K562 (cell line): ENCODE results near the gene PDE11A. TPM values are rescaled to one million over a fixed set of nuclear protein-coding genes. Genes with fewer than 3 reads are reported as not detected.

Experiments
- ADNP ChIP-seq: fragments of 200-800 bp; sonication (Bioruptor generic); IDR thresholded peaks from 2 replicates; pipeline ENCODE4 v1.6.1; 2016; ENCODE audit warnings: missing genetic modification characterization, missing compliant biosample characterization
- FIP1L1 ChIP-seq: fragments of 200-400 bp; formaldehyde crosslinking; IDR thresholded peaks from 2 replicates; pipeline ENCODE4 v1.6.1; 2018; ENCODE audit warnings: mild to moderate bottlenecking, low read depth, low read length; ENCODE audit not compliant: poor library complexity, severe bottlenecking
- FOSL1 ChIP-seq: fragments of 200-800 bp; sonication (Bioruptor generic); conservative IDR thresholded peaks from 2 replicates; pipeline ENCODE4 v1.6.1; 2016; ENCODE audit warnings: missing genetic modification characterization, missing compliant biosample characterization
- FOXA1 ChIP-seq: fragments of 450-650 bp; IDR thresholded peaks from 2 replicates; pipeline ENCODE4 v1.6.1; 2016; ENCODE audit warnings: mild to moderate bottlenecking, borderline replicate concordance
- IRF2 ChIP-seq: sonication (generic); formaldehyde crosslinking; IDR thresholded peaks from 2 replicates; pipeline ENCODE4 v1.8.1; 2022; ENCODE audit warnings: mild to moderate bottlenecking, missing genetic modification reagents
- MAFK ChIP-seq: IDR thresholded peaks from 2 replicates; pipeline ENCODE4 v1.6.1; 2011; ENCODE audit warnings: low read length, improper control_type of control experiment
- POLR2H ChIP-seq: IDR thresholded peaks from 2 replicates; pipeline ENCODE4 v1.6.1; 2016; ENCODE audit warnings: missing genetic modification characterization, low read depth, mild to moderate bottlenecking, control low read depth, missing compliant biosample characterization, moderate library complexity
- SRF ChIP-seq, 2 experiments: fragments of 250-450, 450-650 bp in 1 of 2; sonication (Bioruptor Pico) in 1 of 2; sonication (generic) in 1 of 2; formaldehyde crosslinking; IDR thresholded peaks; 2 replicates each; pipeline versions ENCODE4 v1.5.0 to v1.5.1; 2020 to 2022; ENCODE audit warnings: mild to moderate bottlenecking in 1 of 2, missing genetic modification reagents in 1 of 2
- STAT5B ChIP-seq: fragments of 250-450 bp; sonication (Bioruptor Pico); IDR thresholded peaks from 2 replicates; pipeline ENCODE4 v1.8.0; 2021; ENCODE audit warnings: mild to moderate bottlenecking, inconsistent platforms
- TAF1 ChIP-seq: IDR thresholded peaks from 2 replicates; pipeline ENCODE4 v1.6.1; 2011; ENCODE audit warnings: mild to moderate bottlenecking, low read length, moderate library complexity; ENCODE audit not compliant: insufficient read depth, control insufficient read depth, severe bottlenecking; ENCODE audit errors: extremely low read depth
- ZEB2 ChIP-seq: fragments of 450-650 bp; IDR thresholded peaks from 2 replicates; pipeline ENCODE4 v1.6.1; 2016
- ZNF175 ChIP-seq: fragments of 200-800 bp; sonication (Bioruptor generic); IDR thresholded peaks from 2 replicates; pipeline ENCODE4 v1.6.1; 2016; ENCODE audit warnings: low read depth, mild to moderate bottlenecking, missing genetic modification characterization, missing compliant biosample characterization
- ZNF41 ChIP-seq: fragments of 250-450 bp; sonication (Bioruptor Pico); conservative IDR thresholded peaks from 2 replicates; pipeline ENCODE4 v1.4.0; 2020; ENCODE audit warnings: mild to moderate bottlenecking
- ZNF609 ChIP-seq: sonication (generic); formaldehyde crosslinking; IDR thresholded peaks from 2 replicates; pipeline ENCODE4 v1.8.1; 2023; ENCODE audit warnings: missing genetic modification reagents, mild to moderate bottlenecking, borderline replicate concordance
- polyA plus RNA-seq, 8 experiments: library from polyadenylated mRNA; depleted of rRNA in 4 of 8; stranded (reverse) in 5 of 8; unstranded in 3 of 8; fragments of >200 nt; fragmentation: Nextera tagmentation in 2 of 8; fragmentation: Illumina TruSeq in 1 of 8; extraction: Ambion mirVana in 2 of 8; extraction: Trizol in 1 of 8; gene quantifications; 2 replicates each; pipeline versions ENCODE4 v1.2.1 to v1.2.3, GENCODE V29; 2011 to 2014; ENCODE audit warnings: inconsistent platforms in 1 of 8, missing spikeins in 1 of 8
- total RNA-seq, 7 experiments: library from RNA; depleted of rRNA in 6 of 7; stranded (reverse); fragments of >200 nt in 6 of 7; fragmentation: Illumina TruSeq in 2 of 7; extraction: Trizol in 2 of 7; gene quantifications; 2 replicates each; pipeline versions ENCODE4 v1.2.1 to v1.2.3, GENCODE V29; 2011 to 2021; ENCODE audit warnings: low replicate concordance in 1 of 7
- TF ChIP-seq, protein P1 (sequence below): fragments of 250-450 bp; sonication (Bioruptor Pico); IDR thresholded peaks from 2 replicates; pipeline ENCODE4 v1.5.0; 2021
- TF ChIP-seq, protein P2 (sequence below): fragments of 250-450 bp; sonication (Bioruptor Pico); IDR thresholded peaks from 2 replicates; pipeline ENCODE4 v1.4.0; 2020

The PDE11A gene
- total and polyA plus RNA-seq, 9 of the 15 experiments (the other 6 are each of a cell fraction or from before 2014, with no cell fraction given): 3.2 to 22.1 (median 5.7) TPM

DNA sequence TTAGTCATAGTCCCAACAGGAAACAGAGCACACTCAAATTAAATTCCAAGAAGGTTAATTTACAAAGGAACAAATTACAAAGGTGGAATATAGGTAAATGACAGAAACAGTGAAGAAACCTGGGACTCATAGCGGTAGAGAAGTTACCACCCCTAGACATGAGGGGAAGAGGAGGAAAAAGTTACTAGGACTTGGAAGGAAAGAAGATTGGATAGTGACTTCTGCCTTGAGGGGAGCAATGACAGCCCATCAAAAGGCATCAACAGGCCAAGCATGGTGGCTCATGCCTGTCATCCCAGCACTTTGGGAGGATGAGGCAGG lies 2.4 kb upstream of the PDE11A start (continued):
- TF ChIP-seq SRF (CRISPR knock-in tag; IDR thresholded peaks at IDR 0.05) (no peak), ADNP (0 out of 2 replicates have a peak, but pooled peaks have one; percentile 2), POLR2H (no peak), ZNF609 (CRISPR knock-in tag) (no peak), FOSL1 (no peak; the same call in none of the 2 replicates), ZNF175 (CRISPR knock-in tag) (peak; percentile 61; the same call in 1 of the 2 replicates), ZEB2 (peak; percentile 15), TAF1 (no peak), STAT5B (CRISPR knock-in tag) (no peak), FIP1L1 (no peak), IRF2 (no peak), FOXA1 (no peak), MAFK (no peak), ZNF41 (CRISPR knock-in tag) (no peak)
- TF ChIP-seq, protein P1, sequence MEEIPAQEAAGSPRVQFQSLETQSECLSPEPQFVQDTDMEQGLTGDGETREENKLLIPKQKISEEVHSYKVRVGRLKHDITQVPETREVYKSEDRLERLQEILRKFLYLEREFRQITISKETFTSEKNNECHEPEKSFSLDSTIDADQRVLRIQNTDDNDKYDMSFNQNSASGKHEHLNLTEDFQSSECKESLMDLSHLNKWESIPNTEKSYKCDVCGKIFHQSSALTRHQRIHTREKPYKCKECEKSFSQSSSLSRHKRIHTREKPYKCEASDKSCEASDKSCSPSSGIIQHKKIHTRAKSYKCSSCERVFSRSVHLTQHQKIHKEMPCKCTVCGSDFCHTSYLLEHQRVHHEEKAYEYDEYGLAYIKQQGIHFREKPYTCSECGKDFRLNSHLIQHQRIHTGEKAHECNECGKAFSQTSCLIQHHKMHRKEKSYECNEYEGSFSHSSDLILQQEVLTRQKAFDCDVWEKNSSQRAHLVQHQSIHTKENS (CRISPR knock-in tag): no peak
- TF ChIP-seq, protein P2, sequence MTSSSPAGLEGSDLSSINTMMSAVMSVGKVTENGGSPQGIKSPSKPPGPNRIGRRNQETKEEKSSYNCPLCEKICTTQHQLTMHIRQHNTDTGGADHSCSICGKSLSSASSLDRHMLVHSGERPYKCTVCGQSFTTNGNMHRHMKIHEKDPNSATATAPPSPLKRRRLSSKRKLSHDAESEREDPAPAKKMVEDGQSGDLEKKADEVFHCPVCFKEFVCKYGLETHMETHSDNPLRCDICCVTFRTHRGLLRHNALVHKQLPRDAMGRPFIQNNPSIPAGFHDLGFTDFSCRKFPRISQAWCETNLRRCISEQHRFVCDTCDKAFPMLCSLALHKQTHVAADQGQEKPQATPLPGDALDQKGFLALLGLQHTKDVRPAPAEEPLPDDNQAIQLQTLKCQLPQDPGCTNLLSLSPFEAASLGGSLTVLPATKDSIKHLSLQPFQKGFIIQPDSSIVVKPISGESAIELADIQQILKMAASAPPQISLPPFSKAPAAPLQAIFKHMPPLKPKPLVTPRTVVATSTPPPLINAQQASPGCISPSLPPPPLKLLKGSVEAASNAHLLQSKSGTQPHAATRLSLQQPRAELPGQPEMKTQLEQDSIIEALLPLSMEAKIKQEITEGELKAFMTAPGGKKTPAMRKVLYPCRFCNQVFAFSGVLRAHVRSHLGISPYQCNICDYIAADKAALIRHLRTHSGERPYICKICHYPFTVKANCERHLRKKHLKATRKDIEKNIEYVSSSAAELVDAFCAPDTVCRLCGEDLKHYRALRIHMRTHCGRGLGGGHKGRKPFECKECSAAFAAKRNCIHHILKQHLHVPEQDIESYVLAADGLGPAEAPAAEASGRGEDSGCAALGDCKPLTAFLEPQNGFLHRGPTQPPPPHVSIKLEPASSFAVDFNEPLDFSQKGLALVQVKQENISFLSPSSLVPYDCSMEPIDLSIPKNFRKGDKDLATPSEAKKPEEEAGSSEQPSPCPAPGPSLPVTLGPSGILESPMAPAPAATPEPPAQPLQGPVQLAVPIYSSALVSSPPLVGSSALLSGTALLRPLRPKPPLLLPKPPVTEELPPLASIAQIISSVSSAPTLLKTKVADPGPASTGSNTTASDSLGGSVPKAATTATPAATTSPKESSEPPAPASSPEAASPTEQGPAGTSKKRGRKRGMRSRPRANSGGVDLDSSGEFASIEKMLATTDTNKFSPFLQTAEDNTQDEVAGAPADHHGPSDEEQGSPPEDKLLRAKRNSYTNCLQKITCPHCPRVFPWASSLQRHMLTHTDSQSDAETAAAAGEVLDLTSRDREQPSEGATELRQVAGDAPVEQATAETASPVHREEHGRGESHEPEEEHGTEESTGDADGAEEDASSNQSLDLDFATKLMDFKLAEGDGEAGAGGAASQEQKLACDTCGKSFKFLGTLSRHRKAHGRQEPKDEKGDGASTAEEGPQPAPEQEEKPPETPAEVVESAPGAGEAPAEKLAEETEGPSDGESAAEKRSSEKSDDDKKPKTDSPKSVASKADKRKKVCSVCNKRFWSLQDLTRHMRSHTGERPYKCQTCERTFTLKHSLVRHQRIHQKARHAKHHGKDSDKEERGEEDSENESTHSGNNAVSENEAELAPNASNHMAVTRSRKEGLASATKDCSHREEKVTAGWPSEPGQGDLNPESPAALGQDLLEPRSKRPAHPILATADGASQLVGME: no peak
